ENCODE results near the gene KLK11. TPM values are rescaled to one million over a fixed set of nuclear protein-coding genes. Genes with fewer than 3 reads are reported as not detected.

Gene KLK11
- total and polyA plus RNA-seq, 8 donors, result 6.7 to 28.9 (median 12.9) TPM

- Histone ChIP-seq H3K36me3 (no peaks in the 10 kb centered on the region), H3K4me3 (peak overlapping the region in 1 of 4 donors; percentile 32), H3K27ac (no peak overlapping the region), H3K27me3 (no peaks in the 10 kb centered on the region), H3K4me1 (peaks cover 0 to 7% (median 0%) of the 10 kb centered on the region in 3 donors), H3K9me3 (no peaks in the 10 kb centered on the region)
- WGBS, 2 donors, result 17% methylated on average over 49 to 64 of the region's 68 CpGs
- intact Hi-C loops (cut with DNase I), result no loop called here
- DNase-seq (peak in 2 of 6 donors; percentile 26 to 63), ATAC-seq (peak in 2 of 4 donors; percentile 9 to 17), FAIRE-seq (no peak)
- TF ChIP-seq CTCF (IDR thresholded peaks at IDR 0.05), result no peak
Measured at GRCh38 chr19:51018745-51019543, 7.5 kb downstream of the KLK11 start.

GRCh38 chr19:51016798-51017683 lies 9.4 kb downstream of the KLK11 start:
- Histone ChIP-seq H3K27ac (no peak overlapping the region), H3K36me3 (no peaks in the 10 kb centered on the region), H3K27me3 (no peaks in the 10 kb centered on the region), H3K9me3 (no peaks in the 10 kb centered on the region), H3K4me3 (peak overlapping the region in 2 of 4 donors; percentile 23 to 41), H3K4me1 (peaks cover 0 to 7% (median 0%) of the 10 kb centered on the region in 3 donors)
- TF ChIP-seq CTCF (IDR thresholded peaks at IDR 0.05), result peak in 3 of 4 donors; percentile 64 to 86 (median 67)
- intact Hi-C loops (cut with DNase I), result no loop called here
- 0 to 1% methylated on average over 62 to 68 of the region's 68 CpGs for WGBS, 2 donors
- ATAC-seq (peak; percentile 57 to 86 (median 77)), DNase-seq (peak; percentile 44 to 91 (median 62)), FAIRE-seq (no peak)

- no peaks in the 10 kb centered on the region for H3K4me1 ChIP-seq
- no peak for TF ChIP-seq CTCF (IDR thresholded peaks at IDR 0.05)
- H3K36me3 ChIP-seq, result no peaks in the 10 kb centered on the region
- H3K27me3 ChIP-seq, result no peaks in the 10 kb centered on the region
- 77 to 85% methylated on average over 19 of the region's 19 CpGs for WGBS, 2 donors
- no peaks in the 10 kb centered on the region for H3K9me3 ChIP-seq
- FAIRE-seq, result no peak
- no peak overlapping the region for H3K27ac ChIP-seq
- H3K4me3 ChIP-seq, result no peak overlapping the region
- intact Hi-C loops (cut with DNase I), result no loop called here
- ATAC-seq, result no peak
- peak in 1 of 6 donors; percentile 61 for DNase-seq
Measured at GRCh38 chr19:51015691-51016267, 10.6 kb downstream of the KLK11 start.

- no peak for ATAC-seq
- H3K4me1 ChIP-seq, result no peaks in the 10 kb centered on the region
- no peaks in the 10 kb centered on the region for H3K9me3 ChIP-seq
- H3K36me3 ChIP-seq, result no peaks in the 10 kb centered on the region
- DNase-seq, result no peak
- no peak overlapping the region for H3K4me3 ChIP-seq
- H3K27ac ChIP-seq, result no peak overlapping the region
- intact Hi-C loops (cut with DNase I), result no loop called here
- no peak for FAIRE-seq
- H3K27me3 ChIP-seq, result no peaks in the 10 kb centered on the region
- 68 to 79% methylated on average over 6 of the region's 6 CpGs for WGBS, 2 donors
- TF ChIP-seq CTCF (IDR thresholded peaks at IDR 0.05), result no peak
Measured at GRCh38 chr19:51014242-51014641, 12.2 kb downstream of the KLK11 start.
